DND-41 (cell line): ENCODE results near the gene ADAMTSL2.

ENCODE experiments used
- CTCF ChIP-seq: IDR thresholded peaks from 2 replicates; pipeline ENCODE4 v1.5.1; 2012; ENCODE audit warnings: borderline replicate concordance, low read length, moderate library complexity, mild to moderate bottlenecking; ENCODE audit not compliant: poor library complexity, severe bottlenecking; ENCODE audit errors: extremely low read depth
- EZH2 ChIP-seq: IDR thresholded peaks from 3 replicates; pipeline ENCODE4 v1.6.1; 2012; ENCODE audit warnings: borderline replicate concordance, low read depth, mild to moderate bottlenecking, moderate library complexity, low read length, inconsistent platforms; ENCODE audit not compliant: severe bottlenecking

GRCh38 chr9:133527444-133527920 is 7.0 kb upstream of the ADAMTSL2 start:
- TF ChIP-seq CTCF, result no peak
- TF ChIP-seq EZH2, result no peak
